ENCODE results near the gene EFNB1. TPM values are rescaled to one million over a fixed set of nuclear protein-coding genes. Genes with fewer than 3 reads are reported as not detected.
"Not testable (repeated sequence)": the region's sequence is repeated elsewhere in the genome, so short reads cannot be mapped to it uniquely, and the experiment has no call there.

Gene EFNB1
- total and polyA plus RNA-seq, 10 donors: 4.8 to 48.7 (median 29.9) TPM

DNA sequence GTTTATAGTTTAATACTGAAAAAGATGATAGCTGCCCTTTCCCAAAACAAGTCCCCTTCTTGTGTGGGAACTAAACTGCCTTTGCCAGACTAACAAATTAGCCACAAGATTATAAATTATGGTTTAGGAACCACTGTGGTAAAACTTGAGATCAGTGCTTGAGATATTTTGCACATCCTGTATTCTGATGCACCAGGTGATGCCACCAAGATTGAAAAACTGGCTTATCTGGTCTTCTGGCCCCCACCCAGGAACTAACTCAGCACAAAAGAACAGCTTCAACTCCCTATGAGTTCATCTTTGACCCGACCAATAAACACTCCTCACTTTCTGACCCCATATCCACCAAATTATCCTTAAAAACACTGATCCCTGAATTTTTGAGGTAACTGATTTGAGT lies 36.7 kb upstream of the EFNB1 start:
- no peak overlapping the region for H3K4me3 ChIP-seq
- H3K4me1 ChIP-seq: no peaks in the 10 kb centered on the region
- no peak for DNase-seq
- intact Hi-C loops (cut with DNase I; ENCODE audit: low total_unique reads): no loop called here
- WGBS, 5 donors: 68 to 90% (median 82%) methylated on average over 1 of the region's 1 CpG
- no peaks in the 10 kb centered on the region for H3K27me3 ChIP-seq (replicated peaks in 1 of 7)
- no peaks in the 10 kb centered on the region for H3K9me3 ChIP-seq
- TF ChIP-seq, protein P1, sequence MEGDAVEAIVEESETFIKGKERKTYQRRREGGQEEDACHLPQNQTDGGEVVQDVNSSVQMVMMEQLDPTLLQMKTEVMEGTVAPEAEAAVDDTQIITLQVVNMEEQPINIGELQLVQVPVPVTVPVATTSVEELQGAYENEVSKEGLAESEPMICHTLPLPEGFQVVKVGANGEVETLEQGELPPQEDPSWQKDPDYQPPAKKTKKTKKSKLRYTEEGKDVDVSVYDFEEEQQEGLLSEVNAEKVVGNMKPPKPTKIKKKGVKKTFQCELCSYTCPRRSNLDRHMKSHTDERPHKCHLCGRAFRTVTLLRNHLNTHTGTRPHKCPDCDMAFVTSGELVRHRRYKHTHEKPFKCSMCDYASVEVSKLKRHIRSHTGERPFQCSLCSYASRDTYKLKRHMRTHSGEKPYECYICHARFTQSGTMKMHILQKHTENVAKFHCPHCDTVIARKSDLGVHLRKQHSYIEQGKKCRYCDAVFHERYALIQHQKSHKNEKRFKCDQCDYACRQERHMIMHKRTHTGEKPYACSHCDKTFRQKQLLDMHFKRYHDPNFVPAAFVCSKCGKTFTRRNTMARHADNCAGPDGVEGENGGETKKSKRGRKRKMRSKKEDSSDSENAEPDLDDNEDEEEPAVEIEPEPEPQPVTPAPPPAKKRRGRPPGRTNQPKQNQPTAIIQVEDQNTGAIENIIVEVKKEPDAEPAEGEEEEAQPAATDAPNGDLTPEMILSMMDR (IDR thresholded peaks at IDR 0.05 in 8 of 11, conservative IDR thresholded peaks at IDR 0.05 in 3 of 11): no peak
- no peak for TF ChIP-seq POLR2AphosphoS5 (IDR thresholded peaks at IDR 0.05)
- no peak for TF ChIP-seq POLR2A (IDR thresholded peaks at IDR 0.05)
- no peak overlapping the region for H3K27ac ChIP-seq
- no peaks in the 10 kb centered on the region for H3K36me3 ChIP-seq

DNA sequence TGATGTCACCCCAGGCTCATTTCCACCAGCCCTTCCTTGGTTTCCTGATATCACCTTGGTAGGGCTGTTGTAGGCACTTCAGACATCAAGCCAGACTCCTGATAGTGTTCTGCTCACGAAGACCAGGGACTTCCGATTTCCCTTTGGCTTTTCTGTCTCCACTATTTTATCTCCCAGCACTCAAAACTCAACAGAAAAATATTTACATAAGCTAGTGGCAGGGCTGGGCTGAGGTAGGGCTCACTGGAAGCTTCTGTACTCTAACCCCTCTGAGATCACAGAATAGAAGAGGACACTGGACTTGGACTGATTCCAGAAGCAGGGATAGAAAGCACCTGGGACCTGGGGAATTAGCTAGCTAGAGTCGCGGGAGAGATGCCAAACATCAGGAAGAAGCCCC lies 34.4 kb upstream of the EFNB1 start:
- H3K9me3 ChIP-seq: peaks cover 0 to 23% (median 10%) of the 10 kb centered on the region in 8 donors
- TF ChIP-seq, protein P1 (IDR thresholded peaks at IDR 0.05 in 8 of 11, conservative IDR thresholded peaks at IDR 0.05 in 3 of 11): no peak
- TF ChIP-seq POLR2AphosphoS5 (IDR thresholded peaks at IDR 0.05): no peak
- no peak for TF ChIP-seq POLR2A (IDR thresholded peaks at IDR 0.05)
- DNase-seq: no peak
- WGBS, 5 donors: 82 to 96% (median 88%) methylated on average over 4 of the region's 4 CpGs
- H3K4me1 ChIP-seq: no peaks in the 10 kb centered on the region
- intact Hi-C loops (cut with DNase I; ENCODE audit: low total_unique reads): no loop called here
- no peaks in the 10 kb centered on the region for H3K27me3 ChIP-seq (replicated peaks in 1 of 7)
- no peak overlapping the region for H3K4me3 ChIP-seq
- H3K27ac ChIP-seq: no peak overlapping the region
- no peaks in the 10 kb centered on the region for H3K36me3 ChIP-seq

DNA sequence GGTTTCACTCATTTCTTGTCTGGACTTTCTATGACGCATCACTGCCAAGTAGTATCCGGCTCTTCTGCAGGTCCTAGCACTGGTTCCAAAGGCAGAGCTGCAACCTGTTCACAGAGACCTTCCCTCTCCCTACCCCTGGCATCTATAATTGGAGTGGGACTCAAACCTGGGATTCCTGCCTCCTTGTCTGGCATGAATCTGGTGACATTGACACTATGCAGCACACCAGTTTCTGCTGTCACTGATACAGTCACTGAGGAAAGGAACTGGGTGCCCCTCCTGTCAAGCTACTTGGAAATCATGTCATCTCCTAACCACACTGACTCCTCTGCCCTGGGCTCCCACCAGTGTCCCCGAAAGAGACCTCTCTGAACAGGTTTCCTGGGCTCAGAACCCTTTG lies 33.1 kb upstream of the EFNB1 start:
- TF ChIP-seq, protein P1 (IDR thresholded peaks at IDR 0.05 in 8 of 11, conservative IDR thresholded peaks at IDR 0.05 in 3 of 11): no peak
- TF ChIP-seq POLR2A (IDR thresholded peaks at IDR 0.05): no peak
- no peak for TF ChIP-seq POLR2AphosphoS5 (IDR thresholded peaks at IDR 0.05)
- H3K27me3 ChIP-seq (replicated peaks in 1 of 7): no peaks in the 10 kb centered on the region
- WGBS, 5 donors: 78 to 89% (median 80%) methylated on average over 3 of the region's 3 CpGs

DNA sequence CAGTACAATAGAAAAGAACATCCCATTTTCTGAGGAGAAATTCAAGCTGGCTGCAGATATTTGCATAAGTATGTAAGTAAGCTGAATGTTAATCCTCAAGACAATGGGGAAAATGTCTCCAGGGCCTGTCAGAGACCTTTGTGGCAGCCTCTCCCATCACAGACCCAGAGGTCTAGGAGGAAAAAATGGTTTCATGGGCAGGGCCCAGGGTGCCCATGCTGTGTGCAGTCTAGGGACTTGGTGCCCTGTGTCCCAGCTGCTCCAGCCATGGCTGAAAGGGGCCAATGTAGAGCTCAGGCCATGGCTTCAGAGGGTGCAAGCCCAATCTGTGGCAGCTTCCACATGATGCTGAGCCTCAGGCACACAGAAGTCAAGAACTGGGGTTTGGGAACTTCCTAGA lies 30.4 kb upstream of the EFNB1 start:
- peaks cover 0 to 26% (median 10%) of the 10 kb centered on the region in 8 donors for H3K9me3 ChIP-seq
- H3K27me3 ChIP-seq (replicated peaks in 1 of 7); H3K4me3 ChIP-seq; intact Hi-C loops (cut with DNase I; ENCODE audit: low total_unique reads); H3K27ac ChIP-seq; H3K4me1 ChIP-seq; DNase-seq; H3K36me3 ChIP-seq: not testable (repeated sequence)

More for the DNA sequence above, 33.1 kb upstream of the EFNB1 start:
- Histone ChIP-seq H3K4me3 (no peak overlapping the region), H3K36me3 (no peaks in the 10 kb centered on the region), H3K27ac (no peak overlapping the region), H3K9me3 (peaks cover 0 to 26% (median 10%) of the 10 kb centered on the region in 8 donors), H3K4me1 (no peaks in the 10 kb centered on the region)
- DNase-seq: no peak
- intact Hi-C loops (cut with DNase I; ENCODE audit: low total_unique reads): no loop called here

DNA sequence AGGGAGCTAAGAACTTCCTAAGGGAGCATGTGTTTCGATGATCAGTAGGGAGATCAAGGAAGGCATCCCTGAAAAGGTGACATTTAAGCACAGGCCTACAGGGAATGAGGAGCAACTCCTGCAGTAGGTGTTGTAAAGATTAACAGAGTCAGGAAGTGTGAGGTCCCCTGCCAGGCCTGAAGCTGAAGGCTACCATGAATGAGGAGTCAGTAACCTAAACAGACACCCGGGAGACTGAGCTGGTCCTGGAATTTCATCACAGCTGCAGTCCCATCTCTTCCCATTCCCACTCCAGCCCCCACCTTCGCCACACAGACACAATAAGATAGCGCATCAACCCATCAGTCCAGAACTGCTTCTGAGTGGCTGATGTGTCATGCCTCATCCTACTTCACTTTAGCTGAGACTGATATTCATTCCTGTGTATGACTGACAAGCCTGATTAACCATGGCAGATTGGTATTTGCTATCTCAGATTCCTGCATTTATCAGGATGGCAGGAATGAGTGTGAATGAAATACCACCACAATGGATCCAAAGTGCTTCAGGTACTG lies 27.0 kb upstream of the EFNB1 start:
- peaks cover 0 to 26% (median 10%) of the 10 kb centered on the region in 8 donors for H3K9me3 ChIP-seq
- intact Hi-C loops (cut with DNase I; ENCODE audit: low total_unique reads): no loop called here
- TF ChIP-seq, protein P1 (IDR thresholded peaks at IDR 0.05 in 8 of 11, conservative IDR thresholded peaks at IDR 0.05 in 3 of 11): no peak
- TF ChIP-seq POLR2A (IDR thresholded peaks at IDR 0.05): no peak
- TF ChIP-seq POLR2AphosphoS5 (IDR thresholded peaks at IDR 0.05): no peak
- H3K4me1 ChIP-seq: no peaks in the 10 kb centered on the region
- H3K27ac ChIP-seq: no peak overlapping the region
- 65 to 97% (median 81%) methylated on average over 3 to 4 of the region's 4 CpGs for WGBS, 5 donors
- peaks cover 0 to 3% (median 0%) of the 10 kb centered on the region in 7 donors for H3K27me3 ChIP-seq (replicated peaks in 1 of 7)
- no peak for DNase-seq
- no peaks in the 10 kb centered on the region for H3K36me3 ChIP-seq
- H3K4me3 ChIP-seq: no peak overlapping the region

Measured in spleen (tissue), 11 donors.